ENCODE data around the gene TRIP6. TPM values are rescaled to one million over a fixed set of nuclear protein-coding genes. Genes with fewer than 3 reads are reported as not detected.
"Not testable (repeated sequence)": the region's sequence is repeated elsewhere in the genome, so short reads cannot be mapped to it uniquely, and the experiment has no call there.

TRIP6 gene
- polyA plus RNA-seq, 1 donor: 41.1 TPM

GRCh38 chr7:100837099-100837836, 29.9 kb upstream of the TRIP6 start:
- DNase-seq (ENCODE audit: low read depth): peak; percentile 79

DNA sequence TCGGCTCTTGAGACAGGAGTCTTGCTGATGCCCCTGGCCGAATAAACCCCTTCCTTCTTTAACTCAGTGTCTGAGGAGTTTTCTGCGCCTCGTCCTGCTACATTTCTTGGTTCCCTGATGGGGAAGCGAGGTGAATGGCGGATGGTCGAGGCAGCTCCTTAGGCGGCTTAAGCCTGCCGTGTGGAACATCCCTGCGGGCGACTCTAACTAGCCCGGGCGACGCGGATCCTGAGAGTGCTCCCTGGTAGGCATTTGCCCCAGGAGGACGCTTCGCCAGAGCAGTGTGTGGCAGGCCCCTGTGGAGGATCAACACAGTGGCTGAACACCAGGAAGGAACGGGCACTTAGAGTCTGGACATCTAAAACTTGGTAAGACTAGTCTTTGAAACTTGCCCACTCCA, 27.8 kb upstream of the TRIP6 start:
- no peak for DNase-seq (ENCODE audit: low read depth)

- DNase-seq (ENCODE audit: low read depth): no peak
These were observed 26.6 kb upstream of the TRIP6 start for GRCh38 chr7:100840470-100841100.

GRCh38 chr7:100847360-100847759, 19.8 kb upstream of the TRIP6 start:
- DNase-seq (ENCODE audit: low read depth): no peak

GRCh38 chr7:100852048-100852872, 14.9 kb upstream of the TRIP6 start, which contains the start of gene SLC12A9:
SLC12A9 (plus strand) TSS chr7:100852713; CDS start chr7:100854198, 1,485 bp downstream.
- no peak for DNase-seq (ENCODE audit: low read depth)

DNA sequence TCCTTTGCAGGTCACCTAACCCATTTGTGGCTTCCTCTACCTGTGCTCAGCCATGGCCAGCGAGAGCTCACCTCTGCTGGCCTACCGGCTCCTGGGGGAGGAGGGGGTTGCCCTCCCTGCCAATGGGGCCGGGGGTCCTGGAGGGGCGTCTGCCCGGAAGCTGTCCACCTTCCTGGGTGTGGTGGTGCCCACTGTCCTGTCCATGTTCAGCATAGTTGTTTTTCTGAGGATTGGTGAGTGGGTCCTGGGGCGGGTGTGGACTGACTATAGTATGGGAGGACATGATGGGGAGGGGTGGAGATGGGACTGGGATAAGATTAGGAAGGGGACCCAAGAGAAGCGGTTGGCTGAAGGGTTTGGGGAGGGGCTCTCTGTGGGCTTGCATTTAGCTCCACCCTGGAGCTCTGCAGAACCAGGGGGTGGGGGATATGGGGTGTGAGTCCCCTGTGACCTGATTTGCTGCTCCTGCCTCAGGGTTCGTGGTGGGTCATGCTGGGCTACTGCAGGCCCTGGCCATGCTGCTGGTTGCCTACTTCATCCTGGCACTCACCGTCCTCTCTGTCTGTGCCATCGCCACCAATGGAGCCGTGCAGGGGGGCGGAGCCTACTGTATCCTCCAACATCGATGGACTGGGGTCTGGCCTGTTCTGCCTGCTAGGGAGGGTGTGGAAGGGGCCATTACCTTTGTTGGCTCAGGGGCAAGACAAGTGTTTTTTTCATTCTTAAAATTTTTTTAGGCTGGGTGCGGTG, 12.9 kb upstream of the TRIP6 start:
- no peak for DNase-seq (ENCODE audit: low read depth)

DNA sequence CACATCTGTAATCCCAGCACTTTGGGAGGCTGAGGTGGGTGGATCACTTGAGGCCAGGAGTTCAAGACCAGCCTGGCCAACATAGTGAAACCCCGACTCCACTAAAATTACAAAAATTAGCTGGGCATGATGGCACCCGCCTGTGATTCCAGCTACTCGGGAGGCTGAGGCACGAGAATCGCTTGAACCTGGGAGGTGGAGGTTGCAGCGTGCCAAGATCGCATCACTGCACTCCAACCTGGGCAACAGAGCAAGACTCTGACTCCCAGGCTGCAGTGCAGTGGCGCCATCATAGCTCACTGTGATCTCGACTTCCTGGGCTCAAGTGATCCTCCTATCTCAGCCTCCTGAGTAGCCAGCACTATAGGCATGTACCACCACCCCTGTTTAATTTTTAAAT, 12.3 kb upstream of the TRIP6 start:
- not testable (repeated sequence) for DNase-seq (ENCODE audit: low read depth)

GRCh38 chr7:100855515-100855914, 11.7 kb upstream of the TRIP6 start:
- DNase-seq (ENCODE audit: low read depth): no peak

- no peak for DNase-seq (ENCODE audit: low read depth)
These were observed 10.3 kb upstream of the TRIP6 start for GRCh38 chr7:100856871-100857282.

- no peak for DNase-seq (ENCODE audit: low read depth)
These were observed 7.3 kb upstream of the TRIP6 start for GRCh38 chr7:100859856-100860255.

GRCh38 chr7:100860702-100861615, 6.2 kb upstream of the TRIP6 start:
- DNase-seq (ENCODE audit: low read depth): no peak

- DNase-seq (ENCODE audit: low read depth): no peak
These were observed 5.6 kb upstream of the TRIP6 start for GRCh38 chr7:100861616-100861985.

DNA sequence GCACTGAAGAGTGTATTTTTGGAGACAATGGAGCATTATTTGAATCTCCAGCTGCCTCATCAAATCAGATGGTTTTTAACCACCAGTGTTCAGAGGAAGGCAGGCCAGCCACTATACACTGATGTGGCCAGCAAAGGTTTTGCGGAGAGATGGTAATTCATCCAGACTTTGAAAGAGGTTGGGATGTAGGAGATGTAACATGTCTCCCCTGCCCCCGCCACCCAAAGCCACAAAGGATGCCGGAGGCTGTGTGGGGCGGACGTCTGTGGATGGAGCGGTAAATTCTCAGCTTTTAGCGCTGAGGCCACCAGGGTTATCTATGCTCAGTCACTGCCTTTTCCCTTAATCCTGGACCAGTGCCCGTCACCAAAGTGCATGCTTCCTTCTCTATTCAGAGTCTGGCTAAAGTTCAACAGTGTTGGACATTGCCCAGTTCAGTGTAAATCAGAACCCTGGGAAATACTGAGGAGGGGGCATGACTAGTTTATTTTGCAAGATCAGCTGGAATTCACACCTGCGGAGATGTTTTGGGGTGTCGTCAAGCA, 3.7 kb upstream of the TRIP6 start:
- DNase-seq (ENCODE audit: low read depth): no peak

DNA sequence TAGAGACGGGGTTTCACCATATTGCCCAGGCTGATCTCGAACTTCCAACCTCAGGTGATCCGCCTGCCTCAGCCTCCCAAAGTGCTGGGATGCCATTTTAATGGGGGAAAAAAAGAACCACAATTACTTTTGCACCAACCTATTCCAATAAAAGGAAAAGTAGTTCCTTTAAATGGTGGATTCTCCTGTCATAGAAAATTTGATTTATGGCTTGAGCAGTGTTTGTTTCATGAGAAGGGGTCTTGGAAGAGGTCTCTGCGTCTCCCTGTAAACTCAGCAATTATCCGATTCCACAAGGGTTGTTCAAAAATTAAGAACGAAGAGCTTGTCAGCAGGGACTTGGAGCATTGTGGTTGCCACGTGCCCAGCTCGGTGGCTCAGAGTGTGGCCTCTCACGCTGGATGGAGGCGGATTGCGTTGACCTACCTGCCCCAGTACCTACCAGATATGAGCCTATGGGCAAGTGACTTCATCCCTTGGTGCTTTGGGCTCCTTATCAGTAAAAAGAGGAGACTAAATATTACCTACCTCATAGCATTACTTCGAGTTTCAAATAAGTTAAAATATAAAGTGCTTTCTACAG, 2.8 kb upstream of the TRIP6 start:
- DNase-seq (ENCODE audit: low read depth): no peak

DNA sequence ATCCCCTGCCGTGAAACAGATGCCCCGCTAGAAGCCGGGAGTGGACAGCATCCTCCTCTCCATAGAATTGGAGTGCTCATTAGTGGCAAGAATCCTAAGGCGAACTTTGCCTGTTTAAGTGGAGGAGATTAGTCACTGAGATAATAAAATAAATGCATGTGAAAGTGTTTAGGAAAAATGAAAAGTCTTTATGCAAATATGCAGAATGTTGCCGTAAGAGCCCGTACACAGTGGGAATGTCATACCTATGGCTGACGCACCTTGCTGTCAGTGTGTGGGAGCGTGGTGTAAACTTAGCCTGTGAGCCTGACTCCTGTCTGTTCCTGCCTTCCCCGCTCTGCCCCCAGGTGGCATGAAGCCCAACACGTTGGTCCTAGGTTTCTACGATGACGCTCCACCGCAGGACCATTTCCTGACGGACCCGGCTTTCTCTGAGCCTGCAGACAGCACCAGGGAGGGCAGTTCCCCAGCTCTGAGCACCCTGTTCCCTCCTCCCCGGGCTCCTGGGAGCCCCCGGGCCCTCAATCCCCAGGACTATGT, 1.7 kb upstream of the TRIP6 start:
- DNase-seq (ENCODE audit: low read depth): no peak

DNA sequence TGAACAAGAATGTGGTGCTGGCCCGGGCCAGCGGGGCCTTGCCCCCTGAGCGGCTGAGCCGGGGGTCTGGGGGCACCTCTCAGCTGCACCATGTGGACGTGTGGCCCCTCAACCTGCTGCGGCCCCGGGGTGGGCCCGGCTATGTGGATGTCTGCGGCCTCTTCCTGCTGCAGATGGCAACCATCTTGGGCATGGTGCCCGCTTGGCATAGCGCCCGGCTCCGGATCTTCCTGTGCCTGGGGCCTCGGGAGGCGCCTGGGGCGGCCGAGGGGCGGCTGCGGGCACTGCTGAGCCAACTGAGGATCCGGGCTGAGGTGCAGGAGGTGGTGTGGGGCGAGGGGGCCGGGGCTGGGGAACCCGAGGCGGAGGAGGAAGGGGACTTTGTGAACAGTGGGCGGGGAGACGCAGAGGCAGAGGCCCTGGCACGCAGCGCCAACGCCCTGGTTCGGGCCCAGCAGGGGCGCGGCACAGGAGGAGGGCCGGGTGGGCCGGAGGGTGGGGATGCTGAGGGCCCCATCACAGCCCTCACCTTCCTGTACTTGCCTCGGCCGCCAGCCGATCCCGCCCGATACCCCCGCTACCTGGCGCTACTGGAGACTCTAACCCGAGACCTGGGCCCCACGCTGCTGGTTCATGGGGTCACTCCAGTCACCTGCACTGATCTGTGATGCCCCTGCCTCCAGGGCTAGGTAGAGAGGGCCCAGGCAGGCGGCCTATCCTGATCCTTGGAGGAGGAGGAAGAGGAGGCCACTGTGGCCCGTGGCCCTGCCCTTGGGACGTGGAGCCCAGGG, 1.1 kb upstream of the TRIP6 start:
- no peak for DNase-seq (ENCODE audit: low read depth)

- DNase-seq (ENCODE audit: low read depth): no peak
These were observed 503 bp upstream of the TRIP6 start for GRCh38 chr7:100866729-100867039.

DNA sequence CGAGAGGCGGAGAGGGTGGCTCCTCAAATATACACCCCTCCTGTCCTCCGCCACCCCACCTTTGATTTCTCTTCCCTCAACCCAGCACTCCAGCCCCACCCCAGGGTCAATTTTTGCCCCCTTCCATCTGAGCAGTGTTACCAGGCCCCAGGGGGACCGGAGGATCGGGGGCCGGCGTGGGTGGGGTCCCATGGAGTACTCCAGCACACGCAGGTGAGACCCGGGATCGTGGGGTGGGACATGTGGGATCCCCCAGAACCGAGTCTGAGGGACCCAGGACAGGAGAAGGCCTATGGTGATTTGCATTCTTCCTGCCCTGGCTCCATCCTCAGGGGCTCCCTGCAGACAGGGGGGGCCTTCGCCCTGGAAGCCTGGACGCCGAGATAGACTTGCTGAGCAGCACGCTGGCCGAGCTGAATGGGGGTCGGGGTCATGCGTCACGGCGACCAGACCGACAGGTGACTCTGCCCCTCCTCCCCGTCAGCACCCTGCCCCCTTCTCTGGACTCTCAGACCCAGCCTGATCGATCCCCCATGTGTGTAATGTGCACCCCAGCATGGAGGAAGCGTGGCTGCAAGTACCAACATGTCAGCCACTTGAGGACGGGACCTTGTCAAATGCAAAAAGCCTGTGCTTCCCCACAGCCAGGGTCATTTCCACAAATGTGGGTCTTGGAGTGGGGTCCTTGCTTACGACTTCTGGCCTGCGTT, 744 bp downstream of the TRIP6 start:
- no peak for DNase-seq (ENCODE audit: low read depth)
